Spleen (tissue), 11 donors: ENCODE results near the gene TLX1. TPM values are rescaled to one million over a fixed set of nuclear protein-coding genes. Genes with fewer than 3 reads are reported as not detected.

ENCODE experiments used
- DNase-seq: peaks from one replicate; pipeline ENCODE4 v3.0.0-alpha.2; 2020
- H3K27ac ChIP-seq, 8 donors: fragments of 200-600 bp; sonication (generic) in 7 of 8; 1 replicate in 4 of 8; 2 replicates in 4 of 8; pipeline versions ENCODE4 v1.5.0 to v1.8.0; 2016 to 2021; ENCODE audit warnings: inconsistent platforms in 4 of 8, mild to moderate bottlenecking in 4 of 8, moderate library complexity in 1 of 8
- H3K27me3 ChIP-seq, 7 donors: fragments of 200-600 bp; sonication (generic) in 6 of 7; replicated peaks in 1 of 7; 1 replicate in 4 of 7; 2 replicates in 3 of 7; pipeline versions ENCODE4 v1.5.0 to v1.8.0; 2016 to 2021; ENCODE audit warnings: inconsistent platforms in 3 of 7, mild to moderate bottlenecking in 1 of 7
- H3K36me3 ChIP-seq, 6 donors: fragments of 200-600 bp; sonication (generic) in 5 of 6; 1 replicate in 4 of 6; 2 replicates in 2 of 6; pipeline versions ENCODE4 v1.5.0 to v1.8.0; 2016 to 2021; ENCODE audit warnings: inconsistent platforms in 2 of 6
- H3K4me1 ChIP-seq, 6 donors: fragments of 200-600 bp; sonication (generic) in 5 of 6; 1 replicate in 3 of 6; 2 replicates in 3 of 6; pipeline versions ENCODE4 v1.5.0 to v1.8.0; 2016 to 2021; ENCODE audit warnings: inconsistent platforms in 3 of 6
- H3K4me3 ChIP-seq, 8 donors: fragments of 200-600 bp; sonication (generic) in 7 of 8; 1 replicate in 4 of 8; 2 replicates in 4 of 8; pipeline versions ENCODE4 v1.5.0 to v1.8.0; 2016 to 2021; ENCODE audit warnings: inconsistent platforms in 4 of 8, mild to moderate bottlenecking in 4 of 8, moderate library complexity in 2 of 8
- H3K9me3 ChIP-seq, 8 donors: fragments of 200-600 bp; sonication (generic) in 7 of 8; 1 replicate in 4 of 8; 2 replicates in 4 of 8; pipeline versions ENCODE4 v1.5.0 to v1.8.0; 2016 to 2021; ENCODE audit warnings: inconsistent platforms in 4 of 8
- POLR2A ChIP-seq, 3 donors: fragments of 450-650 bp; IDR thresholded peaks; one replicate each; pipeline ENCODE4 v1.5.1; 2017; ENCODE audit warnings: antibody characterized with exemption in 3 of 3, mild to moderate bottlenecking in 1 of 3
- POLR2AphosphoS5 ChIP-seq, 3 donors: sonication (generic); formaldehyde crosslinking; IDR thresholded peaks; one replicate each; pipeline ENCODE4 v1.5.1; 2017; ENCODE audit warnings: antibody characterized with exemption in 3 of 3
- WGBS, 5 donors: extraction: QIAGEN DNeasy Blood & Tissue Kit in 3 of 5; methylation state at CpG; one replicate each; pipeline versions ENCODE4 v1.1.5 to v1.1.7; 2013 to 2018; 5-methylcytosine and 5-hydroxymethylcytosine counted together
- intact Hi-C: fragments of 100-400 bp; cut with DNase I; formaldehyde crosslinking; loops from one replicate; pipeline ENCODE4 v1.15.0; 2023; ENCODE audit warnings: low total_unique reads
- polyA plus RNA-seq, 3 donors: library from polyadenylated mRNA; stranded (reverse); fragments of 200-250 nt; gene quantifications; one replicate each; pipeline ENCODE4 v1.2.1, GENCODE V29; 2013
- total RNA-seq, 7 donors: library from RNA; depleted of rRNA in 3 of 7; stranded (reverse); fragments of >200 nt in 3 of 7; fragmentation: NEBNext Ultra II Directional in 4 of 7; extraction: Animal tissue kit (Norgen Biotek cat#: 25700) in 4 of 7; gene quantifications; one replicate each; pipeline versions ENCODE4 v1.1.0 to v1.2.1, GENCODE V29; 2016 to 2021
- TF ChIP-seq, protein P1 (sequence below), 11 experiments: fragments of 200-600 bp in 7 of 11; fragments of 450-650 bp in 4 of 11; sonication (generic) in 4 of 11; IDR thresholded peaks in 8 of 11; conservative IDR thresholded peaks in 3 of 11; 1 replicate in 7 of 11; 2 replicates in 4 of 11; pipeline versions ENCODE4 v1.4.0 to v1.8.0; 2016 to 2021; ENCODE audit warnings: antibody characterized with exemption in 11 of 11, inconsistent platforms in 4 of 11, mild to moderate bottlenecking in 1 of 11
- donor health status: healthy with polysubstance abuse.
- donor health status: DM: no; HTN: no; CAD: no; lungs with moderate emphysema.
- donor health status: DM: no; HTN: no; CAD: no.
- donor health status: Bipolar disorder and iron deficiency.
- donor health status: healthy.
- donor health status: DM: no; HTN: no; CAD: no.
- donor health status: DM: yes; HTN: yes; CAD: no.

The TLX1 gene
- total and polyA plus RNA-seq, 10 donors: 5.7 to 91.5 (median 32.5) TPM

GRCh38 chr10:101111547-101111946, 19.6 kb upstream of the TLX1 start:
- peaks cover 0 to 21% (median 6%) of the 10 kb centered on the region in 6 donors for H3K4me1 ChIP-seq
- WGBS, 5 donors: 73 to 90% (median 85%) methylated on average over 8 of the region's 8 CpGs
- no peaks in the 10 kb centered on the region for H3K36me3 ChIP-seq
- H3K27ac ChIP-seq: no peak overlapping the region
- H3K4me3 ChIP-seq: no peak overlapping the region
- peaks cover 0 to 89% (median 3%) of the 10 kb centered on the region in 7 donors for H3K27me3 ChIP-seq
- DNase-seq: peak; percentile 51
- H3K9me3 ChIP-seq: no peaks in the 10 kb centered on the region
- intact Hi-C loops: no loop called here
- TF ChIP-seq POLR2AphosphoS5 (IDR thresholded peaks at IDR 0.05): no peak

DNA sequence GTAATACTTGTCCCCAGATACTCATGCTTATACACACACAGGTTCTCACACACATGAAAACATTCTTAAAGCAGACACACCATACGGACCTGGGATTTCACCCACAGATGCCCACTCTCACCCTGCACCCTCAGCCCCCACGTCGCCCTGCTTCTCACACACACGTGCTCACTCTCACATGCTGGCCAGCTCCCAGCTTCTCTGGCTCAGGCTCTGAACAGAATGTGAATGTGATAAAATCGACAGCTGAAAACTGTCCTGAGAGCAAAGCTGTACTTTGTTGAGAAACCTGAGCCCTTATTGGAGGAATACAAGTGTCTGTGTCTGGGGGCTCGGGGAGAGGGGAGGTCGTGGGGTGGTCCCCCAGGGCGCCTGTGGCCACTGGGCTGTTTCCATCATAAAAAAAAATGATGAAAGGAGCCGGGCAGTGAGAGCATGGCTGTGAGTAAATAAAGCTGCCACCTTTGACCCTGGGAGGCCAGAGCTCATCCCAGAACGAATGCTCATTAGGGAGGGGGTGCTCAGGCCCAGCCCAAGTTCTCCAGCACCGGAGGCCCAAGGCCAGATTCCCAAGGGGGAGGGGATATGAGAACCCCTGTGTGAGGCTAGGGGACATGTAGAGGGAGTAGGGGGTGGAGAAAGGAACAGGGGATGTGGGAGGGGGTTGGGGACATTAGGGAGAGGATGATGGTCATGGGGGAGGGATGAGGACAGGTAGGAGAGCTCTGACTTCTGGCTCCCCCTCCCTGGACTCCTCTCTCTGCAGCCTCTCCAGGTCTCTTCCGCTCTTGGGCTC, 18.1 kb upstream of the TLX1 start:
- H3K27ac ChIP-seq: no peak overlapping the region
- TF ChIP-seq, protein P1, sequence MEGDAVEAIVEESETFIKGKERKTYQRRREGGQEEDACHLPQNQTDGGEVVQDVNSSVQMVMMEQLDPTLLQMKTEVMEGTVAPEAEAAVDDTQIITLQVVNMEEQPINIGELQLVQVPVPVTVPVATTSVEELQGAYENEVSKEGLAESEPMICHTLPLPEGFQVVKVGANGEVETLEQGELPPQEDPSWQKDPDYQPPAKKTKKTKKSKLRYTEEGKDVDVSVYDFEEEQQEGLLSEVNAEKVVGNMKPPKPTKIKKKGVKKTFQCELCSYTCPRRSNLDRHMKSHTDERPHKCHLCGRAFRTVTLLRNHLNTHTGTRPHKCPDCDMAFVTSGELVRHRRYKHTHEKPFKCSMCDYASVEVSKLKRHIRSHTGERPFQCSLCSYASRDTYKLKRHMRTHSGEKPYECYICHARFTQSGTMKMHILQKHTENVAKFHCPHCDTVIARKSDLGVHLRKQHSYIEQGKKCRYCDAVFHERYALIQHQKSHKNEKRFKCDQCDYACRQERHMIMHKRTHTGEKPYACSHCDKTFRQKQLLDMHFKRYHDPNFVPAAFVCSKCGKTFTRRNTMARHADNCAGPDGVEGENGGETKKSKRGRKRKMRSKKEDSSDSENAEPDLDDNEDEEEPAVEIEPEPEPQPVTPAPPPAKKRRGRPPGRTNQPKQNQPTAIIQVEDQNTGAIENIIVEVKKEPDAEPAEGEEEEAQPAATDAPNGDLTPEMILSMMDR (IDR thresholded peaks at IDR 0.05 in 8 of 11, conservative IDR thresholded peaks at IDR 0.05 in 3 of 11): no peak
- TF ChIP-seq POLR2A (IDR thresholded peaks at IDR 0.05) (no peak), POLR2AphosphoS5 (IDR thresholded peaks at IDR 0.05) (no peak)
- H3K36me3 ChIP-seq: no peaks in the 10 kb centered on the region
- no peak overlapping the region for H3K4me3 ChIP-seq
- intact Hi-C loops: no loop called here
- DNase-seq: peak; percentile 41
- H3K4me1 ChIP-seq: peaks cover 0 to 21% (median 6%) of the 10 kb centered on the region in 6 donors
- no peaks in the 10 kb centered on the region for H3K9me3 ChIP-seq
- H3K27me3 ChIP-seq: peaks cover 0 to 87% (median 3%) of the 10 kb centered on the region in 7 donors
- 31 to 38% (median 33%) methylated on average over 12 of the region's 12 CpGs for WGBS, 5 donors

DNA sequence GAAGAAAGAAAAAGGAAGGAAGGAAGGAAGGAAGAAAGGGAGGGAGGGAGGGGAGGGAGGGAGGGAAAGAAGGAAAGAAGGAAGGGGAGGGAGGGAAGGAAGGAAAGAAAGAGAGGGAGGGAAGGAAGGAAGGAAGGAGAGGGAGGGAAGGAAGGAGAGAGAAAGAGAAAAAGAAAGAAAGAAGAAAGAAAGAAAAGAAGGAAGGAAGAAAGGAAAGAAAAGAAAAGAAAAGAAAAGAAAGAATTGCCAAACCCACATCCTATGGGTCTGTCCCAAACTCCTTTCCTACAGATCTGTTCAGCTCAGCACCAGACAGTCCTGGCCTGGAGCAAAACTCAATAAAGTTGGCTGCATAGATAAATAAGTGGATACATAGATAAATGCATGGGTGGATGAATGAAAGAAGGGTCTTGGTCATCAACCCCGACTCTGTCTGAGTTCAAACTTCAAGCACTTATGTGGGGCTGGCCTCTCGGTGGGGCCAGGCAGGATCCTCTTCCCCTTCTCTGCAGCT, 17.2 kb upstream of the TLX1 start:
- Histone ChIP-seq H3K27me3 (peaks cover 0 to 83% (median 8%) of the 10 kb centered on the region in 7 donors), H3K27ac (no peak overlapping the region), H3K4me3 (no peak overlapping the region), H3K9me3 (no peaks in the 10 kb centered on the region), H3K4me1 (peaks cover 0 to 21% (median 6%) of the 10 kb centered on the region in 6 donors), H3K36me3 (no peaks in the 10 kb centered on the region)
- DNase-seq: no peak
- intact Hi-C loops: no loop called here
- TF ChIP-seq POLR2AphosphoS5 (IDR thresholded peaks at IDR 0.05) (no peak), POLR2A (IDR thresholded peaks at IDR 0.05) (no peak)
- TF ChIP-seq, protein P1 (IDR thresholded peaks at IDR 0.05 in 8 of 11, conservative IDR thresholded peaks at IDR 0.05 in 3 of 11): no peak
- 36 to 50% (median 46%) methylated on average over 2 of the region's 2 CpGs for WGBS, 5 donors

GRCh38 chr10:101114646-101115045, 16.5 kb upstream of the TLX1 start:
- Histone ChIP-seq H3K27me3 (peaks cover 0 to 85% (median 8%) of the 10 kb centered on the region in 7 donors), H3K36me3 (no peaks in the 10 kb centered on the region), H3K4me3 (no peak overlapping the region), H3K4me1 (peaks cover 0 to 21% (median 6%) of the 10 kb centered on the region in 6 donors), H3K27ac (no peak overlapping the region), H3K9me3 (no peaks in the 10 kb centered on the region)
- intact Hi-C loops: no loop called here
- TF ChIP-seq, protein P1 (IDR thresholded peaks at IDR 0.05 in 8 of 11, conservative IDR thresholded peaks at IDR 0.05 in 3 of 11): no peak
- no peak for TF ChIP-seq POLR2AphosphoS5 (IDR thresholded peaks at IDR 0.05)
- no peak for TF ChIP-seq POLR2A (IDR thresholded peaks at IDR 0.05)
- 8 to 15% (median 8%) methylated on average over 2 of the region's 2 CpGs for WGBS, 5 donors
- peak; percentile 37 for DNase-seq
